Measurements from ENCODE around the gene HACE1. TPM values are rescaled to one million over a fixed set of nuclear protein-coding genes. Genes with fewer than 3 reads are reported as not detected.
A peak's percentile ranks its signal among the peaks of the same experiment; 100 is the strongest.

The HACE1 gene
- total RNA-seq, 1 experiment from 2014 or later = 15.9 TPM

GRCh38 chr6:104736545-104736944, 123.2 kb downstream of the HACE1 start:
- H3K9me3 ChIP-seq (replicated peaks) = no peaks in the 10 kb centered on the region
- H3K36me3 ChIP-seq = peaks cover 3% of the 10 kb centered on the region
- H3K4me3 ChIP-seq = no peak overlapping the region
- no peak overlapping the region for H3K27ac ChIP-seq
- no peak for DNase-seq
- H3K27me3 ChIP-seq = no peaks in the 10 kb centered on the region
- no peaks in the 10 kb centered on the region for H3K4me1 ChIP-seq

DNA sequence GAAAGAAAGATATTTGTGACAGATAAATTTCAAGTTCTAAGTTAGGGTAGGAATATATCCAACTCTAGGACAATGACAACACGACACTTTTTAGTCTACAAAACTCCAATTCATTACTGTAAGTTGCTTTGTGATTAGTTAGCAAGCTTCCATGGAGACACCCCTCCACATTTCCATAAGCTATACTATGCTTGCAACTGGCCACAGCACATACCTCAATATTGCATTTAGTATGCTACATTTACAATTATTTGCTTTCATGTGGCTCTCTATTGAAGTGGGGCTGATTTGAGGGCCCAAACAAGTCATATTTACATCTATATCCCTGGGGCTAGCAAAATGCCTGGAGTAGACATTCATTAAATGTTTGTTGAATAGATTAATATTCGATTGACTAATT, 129.3 kb downstream of the HACE1 start:
- H3K36me3 ChIP-seq = peaks cover 5% of the 10 kb centered on the region; the same call in 1 of the 2 replicates
- no peak for DNase-seq
- H3K27me3 ChIP-seq = no peaks in the 10 kb centered on the region
- no peaks in the 10 kb centered on the region for H3K9me3 ChIP-seq (replicated peaks)
- H3K27ac ChIP-seq = no peak overlapping the region
- H3K4me3 ChIP-seq = no peak overlapping the region
- no peaks in the 10 kb centered on the region for H3K4me1 ChIP-seq

DNA sequence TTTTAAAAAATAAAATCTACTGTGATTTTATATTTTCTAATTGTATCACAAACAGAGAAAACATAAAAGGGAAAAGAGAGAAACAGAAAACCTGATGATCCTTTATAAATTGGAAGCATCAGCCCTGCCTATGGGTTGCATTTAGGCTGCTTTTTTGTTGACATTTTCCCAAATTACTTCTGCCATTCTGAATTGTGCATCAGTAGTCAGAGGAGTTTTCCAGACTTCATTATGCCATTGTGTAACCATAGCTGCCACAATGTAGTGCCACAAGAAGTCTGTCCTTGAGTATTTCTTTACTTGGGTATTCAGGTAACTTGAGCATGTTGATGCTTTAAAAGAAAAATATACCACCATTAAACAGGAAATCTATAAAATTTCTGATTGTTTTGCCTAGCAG, 130.3 kb downstream of the HACE1 start:
- no peak for DNase-seq
- H3K27ac ChIP-seq = no peak overlapping the region

GRCh38 chr6:104728448-104728847, 131.3 kb downstream of the HACE1 start:
- no peak for DNase-seq
- H3K27ac ChIP-seq = no peak overlapping the region

More for the DNA sequence above, 130.3 kb downstream of the HACE1 start:
- peaks cover 5% of the 10 kb centered on the region; the same call in 1 of the 2 replicates for H3K36me3 ChIP-seq
- H3K27me3 ChIP-seq = no peaks in the 10 kb centered on the region
- no peak overlapping the region for H3K4me3 ChIP-seq
- H3K4me1 ChIP-seq = no peaks in the 10 kb centered on the region
- no peaks in the 10 kb centered on the region for H3K9me3 ChIP-seq (replicated peaks)

DNA sequence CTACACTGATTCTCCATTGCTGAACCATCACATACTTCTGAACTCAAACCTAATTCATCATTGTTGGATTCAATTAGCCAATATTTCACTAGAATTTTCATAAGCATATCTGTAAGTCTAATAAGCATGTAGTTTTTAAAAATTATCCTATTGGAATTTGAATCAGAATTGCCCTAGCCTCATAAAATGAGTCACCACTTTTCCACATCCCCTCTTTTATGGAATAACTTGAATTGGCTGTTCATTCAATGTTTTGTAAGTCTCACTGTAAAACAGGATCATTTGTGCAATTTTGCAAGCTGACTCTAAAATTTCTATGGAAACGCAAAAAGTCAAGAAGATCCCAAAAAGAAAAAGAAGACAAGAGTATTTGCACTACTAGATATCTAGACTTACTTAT, 141.0 kb downstream of the HACE1 start:
- no peak for DNase-seq
- no peaks in the 10 kb centered on the region for H3K4me1 ChIP-seq
- no peaks in the 10 kb centered on the region for H3K9me3 ChIP-seq (replicated peaks)
- H3K4me3 ChIP-seq = no peak overlapping the region
- no peaks in the 10 kb centered on the region; the same call in 1 of the 2 replicates for H3K36me3 ChIP-seq
- H3K27ac ChIP-seq = no peak overlapping the region
- no peaks in the 10 kb centered on the region for H3K27me3 ChIP-seq

More at GRCh38 chr6:104728448-104728847, 131.3 kb downstream of the HACE1 start:
- Histone ChIP-seq H3K27me3 (no peaks in the 10 kb centered on the region), H3K36me3 (peaks cover 5% of the 10 kb centered on the region; the same call in 1 of the 2 replicates), H3K4me1 (no peaks in the 10 kb centered on the region), H3K9me3 (replicated peaks) (no peaks in the 10 kb centered on the region), H3K4me3 (no peak overlapping the region)

DNA sequence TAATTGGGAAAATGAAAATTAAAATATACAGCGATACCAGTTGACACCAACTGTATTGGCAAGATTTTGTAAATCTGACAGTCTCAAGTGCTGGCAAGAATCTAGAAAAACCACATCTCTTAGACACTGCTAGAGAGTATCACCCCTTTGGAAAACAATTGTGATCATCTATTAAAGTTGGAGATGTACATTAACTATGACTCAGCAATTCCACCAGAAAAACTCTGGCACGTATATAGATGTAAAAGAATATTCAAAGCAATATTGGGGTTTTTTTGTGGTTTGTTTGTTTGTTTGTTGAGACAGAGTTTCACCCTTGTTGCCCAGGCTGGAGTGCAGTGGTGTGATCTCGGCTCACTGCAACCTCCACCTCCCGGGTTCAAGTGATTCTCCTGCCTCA, 142.9 kb downstream of the HACE1 start:
- Histone ChIP-seq H3K36me3 (no peaks in the 10 kb centered on the region; the same call in 1 of the 2 replicates), H3K4me1 (no peaks in the 10 kb centered on the region), H3K27ac (no peak overlapping the region), H3K27me3 (no peaks in the 10 kb centered on the region), H3K4me3 (no peak overlapping the region), H3K9me3 (replicated peaks) (no peaks in the 10 kb centered on the region)
- no peak for DNase-seq

DNA sequence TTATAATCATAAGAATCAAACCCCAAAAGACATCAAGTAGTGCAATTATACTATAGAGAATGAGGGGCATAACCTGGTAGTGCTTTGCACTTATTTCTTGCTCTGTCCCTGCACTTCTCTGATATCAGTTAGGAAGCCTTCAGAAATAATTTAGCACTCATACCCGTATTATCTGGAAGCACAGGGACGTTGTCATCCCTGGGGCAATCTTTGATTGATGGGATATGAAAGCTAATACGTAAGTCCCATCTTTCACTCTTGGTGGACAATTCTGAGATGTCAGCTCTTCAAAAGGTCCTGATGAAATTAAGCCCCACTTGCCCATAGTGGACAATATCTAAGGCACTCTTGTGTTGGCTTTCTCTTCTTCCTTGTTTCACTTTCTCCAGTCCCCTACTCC, 144.9 kb downstream of the HACE1 start:
- H3K9me3 ChIP-seq (replicated peaks) = no peaks in the 10 kb centered on the region
- DNase-seq = no peak
- H3K27ac ChIP-seq = no peak overlapping the region
- no peaks in the 10 kb centered on the region for H3K27me3 ChIP-seq
- no peaks in the 10 kb centered on the region for H3K4me1 ChIP-seq
- no peaks in the 10 kb centered on the region; the same call in 1 of the 2 replicates for H3K36me3 ChIP-seq
- no peak overlapping the region for H3K4me3 ChIP-seq

DNA sequence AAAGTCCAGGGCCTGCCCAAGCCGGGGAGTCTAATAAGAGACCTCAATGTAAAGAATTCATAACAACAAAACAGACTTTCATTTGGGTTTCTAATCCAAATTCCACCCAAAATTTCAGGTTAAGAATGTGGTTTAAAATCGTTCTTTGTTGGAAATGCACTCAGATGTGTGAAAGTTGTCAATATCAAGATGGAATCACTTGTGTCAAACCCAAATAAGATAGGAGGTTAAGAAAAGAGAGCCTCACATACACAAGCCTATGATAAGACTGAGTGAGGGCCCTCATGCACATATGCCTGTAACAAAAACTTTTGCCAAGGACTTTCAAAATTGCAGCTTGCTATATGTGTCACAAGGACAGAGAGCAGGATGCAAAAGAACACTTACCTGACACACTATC, 145.7 kb downstream of the HACE1 start:
- no peak for DNase-seq
- Histone ChIP-seq H3K36me3 (no peaks in the 10 kb centered on the region; the same call in 1 of the 2 replicates), H3K4me1 (no peaks in the 10 kb centered on the region), H3K9me3 (replicated peaks) (no peaks in the 10 kb centered on the region), H3K27me3 (no peaks in the 10 kb centered on the region), H3K27ac (no peak overlapping the region), H3K4me3 (no peak overlapping the region)

GRCh38 chr6:104711371-104711770, 148.3 kb downstream of the HACE1 start:
- no peaks in the 10 kb centered on the region; the same call in 1 of the 2 replicates for H3K36me3 ChIP-seq
- no peak overlapping the region for H3K4me3 ChIP-seq
- no peaks in the 10 kb centered on the region for H3K4me1 ChIP-seq
- DNase-seq = peak in 1 of 2 experiments; percentile 26
- H3K27ac ChIP-seq = no peak overlapping the region
- no peaks in the 10 kb centered on the region for H3K9me3 ChIP-seq (replicated peaks)
- H3K27me3 ChIP-seq = no peaks in the 10 kb centered on the region

DNA sequence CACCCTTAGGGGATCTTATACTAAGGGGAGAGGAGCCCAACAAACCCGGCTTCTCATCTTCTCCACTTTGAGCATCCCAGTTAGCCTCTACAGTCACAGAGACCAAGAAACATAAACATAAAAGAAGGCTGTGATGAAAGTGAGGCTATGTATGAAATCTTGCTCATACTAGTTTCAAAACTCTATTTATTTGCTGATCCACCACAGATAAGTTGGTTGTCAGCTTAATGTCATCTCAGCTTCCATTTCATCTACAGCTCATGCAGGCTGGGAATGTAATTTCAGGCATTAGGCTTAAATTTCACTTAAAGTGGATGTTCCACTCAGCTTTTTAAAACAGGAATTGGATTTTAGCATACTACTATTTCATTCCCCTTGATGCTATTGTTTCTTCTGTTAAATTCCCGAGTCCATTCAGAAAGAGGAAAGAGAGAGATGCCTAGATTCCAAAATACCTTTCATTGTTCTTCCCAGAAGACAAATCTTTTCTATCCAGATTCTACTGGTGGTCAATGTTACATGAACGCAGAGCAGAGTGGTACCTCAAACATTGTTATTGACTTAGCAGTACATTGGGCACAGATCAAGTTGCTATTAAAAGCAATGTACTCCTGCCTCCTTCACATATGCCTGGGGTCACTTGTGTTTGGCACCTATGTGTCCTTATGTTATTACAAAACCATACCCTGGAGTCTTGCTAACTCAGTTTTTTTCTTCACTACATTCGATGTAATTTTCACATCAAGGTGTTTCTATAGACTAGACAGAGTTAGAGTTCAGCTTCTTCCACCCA, 149.0 kb downstream of the HACE1 start:
- no peak for DNase-seq

GRCh38 chr6:104705916-104706442, 153.7 kb downstream of the HACE1 start:
- Histone ChIP-seq H3K27ac (no peak overlapping the region), H3K9me3 (replicated peaks) (no peaks in the 10 kb centered on the region), H3K4me3 (no peak overlapping the region), H3K36me3 (no peaks in the 10 kb centered on the region), H3K27me3 (no peaks in the 10 kb centered on the region), H3K4me1 (no peaks in the 10 kb centered on the region; the same call in 1 of the 2 replicates)
- no peak for DNase-seq

More for the DNA sequence above, 149.0 kb downstream of the HACE1 start:
- no peaks in the 10 kb centered on the region for H3K27me3 ChIP-seq
- H3K4me1 ChIP-seq = no peaks in the 10 kb centered on the region
- H3K9me3 ChIP-seq (replicated peaks) = no peaks in the 10 kb centered on the region
- H3K27ac ChIP-seq = no peak overlapping the region
- no peak overlapping the region for H3K4me3 ChIP-seq
- H3K36me3 ChIP-seq = no peaks in the 10 kb centered on the region; the same call in 1 of the 2 replicates

DNA sequence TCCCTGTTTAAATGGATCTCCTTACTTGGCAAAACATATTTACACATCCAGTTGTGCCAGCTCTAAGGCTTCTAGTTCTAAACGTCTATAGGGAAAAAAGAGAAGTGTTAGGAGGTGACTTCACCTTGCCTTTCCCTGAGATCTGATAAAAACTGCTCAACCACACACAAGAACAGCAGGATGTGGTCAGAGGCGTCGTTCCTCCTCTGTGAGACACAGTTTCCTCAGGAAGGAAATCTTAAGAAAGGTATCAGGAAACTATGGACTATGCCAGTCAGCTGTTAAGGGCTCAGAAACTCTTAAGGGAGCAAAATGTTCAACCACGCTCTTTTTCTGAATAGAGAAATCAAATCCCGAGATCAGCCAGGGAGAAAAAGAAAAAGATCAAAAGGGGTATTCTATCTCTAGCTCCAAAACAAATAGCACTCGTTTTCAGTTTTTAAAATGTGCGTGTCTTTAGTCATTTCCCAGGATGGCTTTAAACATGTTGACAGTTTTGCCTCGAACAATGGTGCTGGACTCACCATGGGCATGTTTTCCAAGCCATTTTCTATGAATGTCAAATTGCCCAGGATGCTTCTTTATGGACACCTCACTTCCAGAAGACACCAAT, 154.5 kb downstream of the HACE1 start:
- Histone ChIP-seq H3K27ac (no peak overlapping the region), H3K4me3 (no peak overlapping the region), H3K36me3 (no peaks in the 10 kb centered on the region), H3K4me1 (no peaks in the 10 kb centered on the region; the same call in 1 of the 2 replicates), H3K27me3 (no peaks in the 10 kb centered on the region), H3K9me3 (replicated peaks) (no peaks in the 10 kb centered on the region)
- DNase-seq = no peak

DNA sequence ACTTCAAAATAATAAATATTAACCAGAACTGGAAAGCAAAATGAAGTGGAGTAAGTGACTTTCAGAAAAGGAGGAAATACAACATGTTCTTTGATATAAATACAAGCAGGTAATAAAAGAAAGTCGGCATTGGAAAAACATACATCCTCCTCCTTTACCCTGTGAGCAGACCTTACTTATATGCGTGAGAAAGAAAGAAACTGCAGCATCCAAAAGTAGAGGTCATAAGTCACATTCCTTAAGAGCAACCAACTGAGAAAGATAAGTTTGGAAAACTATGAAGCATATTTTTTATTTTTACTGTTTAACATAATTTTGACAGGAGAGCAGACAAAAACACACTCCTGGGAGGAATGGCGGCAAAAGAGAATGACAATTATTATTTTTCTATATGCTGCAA, 155.5 kb downstream of the HACE1 start:
- DNase-seq = no peak
- H3K4me1 ChIP-seq = no peaks in the 10 kb centered on the region; the same call in 1 of the 2 replicates
- no peak overlapping the region for H3K27ac ChIP-seq
- no peak overlapping the region for H3K4me3 ChIP-seq
- no peaks in the 10 kb centered on the region for H3K27me3 ChIP-seq
- H3K9me3 ChIP-seq (replicated peaks) = no peaks in the 10 kb centered on the region
- H3K36me3 ChIP-seq = no peaks in the 10 kb centered on the region

GRCh38 chr6:104702126-104702841, 157.4 kb downstream of the HACE1 start:
- no peaks in the 10 kb centered on the region for H3K9me3 ChIP-seq (replicated peaks)
- no peaks in the 10 kb centered on the region for H3K27me3 ChIP-seq
- no peak overlapping the region for H3K4me3 ChIP-seq
- DNase-seq = no peak
- H3K27ac ChIP-seq = no peak overlapping the region
- no peaks in the 10 kb centered on the region; the same call in 1 of the 2 replicates for H3K4me1 ChIP-seq
- no peaks in the 10 kb centered on the region for H3K36me3 ChIP-seq
